ENCODE data around the gene NF1. TPM values are rescaled to one million over a fixed set of nuclear protein-coding genes. Genes with fewer than 3 reads are reported as not detected.
"Not testable (repeated sequence)": the region's sequence is repeated elsewhere in the genome, so short reads cannot be mapped to it uniquely, and the experiment has no call there.

NF1 gene
- total RNA-seq, 1 donor, result 21.9 TPM

- H3K27me3 ChIP-seq (ENCODE audit: insufficient read depth, low read length), result no peaks in the 10 kb centered on the region
- H3K4me1 ChIP-seq (ENCODE audit: insufficient read depth, low read length), result no peaks in the 10 kb centered on the region
- H3K9me3 ChIP-seq (ENCODE audit: low read depth, low read length), result no peaks in the 10 kb centered on the region
- no peak overlapping the region for H3K4me3 ChIP-seq (ENCODE audit: low read length)
Observed at GRCh38 chr17:31134576-31134975, 39.8 kb downstream of the NF1 start.

- no peaks in the 10 kb centered on the region for H3K4me1 ChIP-seq (ENCODE audit: insufficient read depth, low read length)
- no peaks in the 10 kb centered on the region for H3K9me3 ChIP-seq (ENCODE audit: low read depth, low read length)
- no peak overlapping the region for H3K4me3 ChIP-seq (ENCODE audit: low read length)
- no peaks in the 10 kb centered on the region for H3K27me3 ChIP-seq (ENCODE audit: insufficient read depth, low read length)
Observed at GRCh38 chr17:31136319-31136718, 41.5 kb downstream of the NF1 start.

GRCh38 chr17:31140111-31140510 lies 45.3 kb downstream of the NF1 start:
- H3K27me3 ChIP-seq (ENCODE audit: insufficient read depth, low read length), result no peaks in the 10 kb centered on the region
- no peaks in the 10 kb centered on the region for H3K4me1 ChIP-seq (ENCODE audit: insufficient read depth, low read length)
- H3K9me3 ChIP-seq (ENCODE audit: low read depth, low read length), result no peaks in the 10 kb centered on the region
- H3K4me3 ChIP-seq (ENCODE audit: low read length), result no peak overlapping the region

GRCh38 chr17:31144428-31144827 lies 49.7 kb downstream of the NF1 start:
- no peaks in the 10 kb centered on the region for H3K4me1 ChIP-seq (ENCODE audit: insufficient read depth, low read length)
- no peak overlapping the region for H3K4me3 ChIP-seq (ENCODE audit: low read length)
- H3K27me3 ChIP-seq (ENCODE audit: insufficient read depth, low read length), result no peaks in the 10 kb centered on the region
- no peaks in the 10 kb centered on the region for H3K9me3 ChIP-seq (ENCODE audit: low read depth, low read length)

- no peaks in the 10 kb centered on the region for H3K27me3 ChIP-seq (ENCODE audit: insufficient read depth, low read length)
- no peaks in the 10 kb centered on the region for H3K9me3 ChIP-seq (ENCODE audit: low read depth, low read length)
- no peaks in the 10 kb centered on the region for H3K4me1 ChIP-seq (ENCODE audit: insufficient read depth, low read length)
- H3K4me3 ChIP-seq (ENCODE audit: low read length), result no peak overlapping the region
Observed at GRCh38 chr17:31144836-31145235, 50.1 kb downstream of the NF1 start.

- no peak overlapping the region for H3K4me3 ChIP-seq (ENCODE audit: low read length)
- H3K4me1 ChIP-seq (ENCODE audit: insufficient read depth, low read length), result no peaks in the 10 kb centered on the region
- H3K27me3 ChIP-seq (ENCODE audit: insufficient read depth, low read length), result no peaks in the 10 kb centered on the region
- H3K9me3 ChIP-seq (ENCODE audit: low read depth, low read length), result no peaks in the 10 kb centered on the region
Observed at GRCh38 chr17:31147507-31148202, 52.9 kb downstream of the NF1 start.

GRCh38 chr17:31148205-31148604 lies 53.4 kb downstream of the NF1 start:
- no peak overlapping the region for H3K4me3 ChIP-seq (ENCODE audit: low read length)
- H3K27me3 ChIP-seq (ENCODE audit: insufficient read depth, low read length), result no peaks in the 10 kb centered on the region
- H3K4me1 ChIP-seq (ENCODE audit: insufficient read depth, low read length), result no peaks in the 10 kb centered on the region
- H3K9me3 ChIP-seq (ENCODE audit: low read depth, low read length), result no peaks in the 10 kb centered on the region

- Histone ChIP-seq H3K4me3 (ENCODE audit: low read length) (no peak overlapping the region), H3K4me1 (ENCODE audit: insufficient read depth, low read length) (no peaks in the 10 kb centered on the region), H3K27me3 (ENCODE audit: insufficient read depth, low read length) (no peaks in the 10 kb centered on the region), H3K9me3 (ENCODE audit: low read depth, low read length) (no peaks in the 10 kb centered on the region)
Observed at GRCh38 chr17:31152271-31152670, 57.5 kb downstream of the NF1 start.

- Histone ChIP-seq H3K9me3 (ENCODE audit: low read depth, low read length) (no peaks in the 10 kb centered on the region), H3K4me1 (ENCODE audit: insufficient read depth, low read length) (peaks cover 5% of the 10 kb centered on the region), H3K4me3 (ENCODE audit: low read length) (no peak overlapping the region), H3K27me3 (ENCODE audit: insufficient read depth, low read length) (no peaks in the 10 kb centered on the region)
Observed at GRCh38 chr17:31155208-31155810, 60.5 kb downstream of the NF1 start.

- Histone ChIP-seq H3K27me3 (ENCODE audit: insufficient read depth, low read length) (no peaks in the 10 kb centered on the region), H3K9me3 (ENCODE audit: low read depth, low read length) (no peaks in the 10 kb centered on the region), H3K4me3 (ENCODE audit: low read length) (no peak overlapping the region), H3K4me1 (ENCODE audit: insufficient read depth, low read length) (peaks cover 5% of the 10 kb centered on the region)
Observed at GRCh38 chr17:31156326-31156725, 61.5 kb downstream of the NF1 start.

GRCh38 chr17:31156864-31157263 lies 62.1 kb downstream of the NF1 start:
- H3K9me3 ChIP-seq (ENCODE audit: low read depth, low read length); H3K27me3 ChIP-seq (ENCODE audit: insufficient read depth, low read length); H3K4me3 ChIP-seq (ENCODE audit: low read length); H3K4me1 ChIP-seq (ENCODE audit: insufficient read depth, low read length): not testable (repeated sequence)

- Histone ChIP-seq H3K9me3 (ENCODE audit: low read depth, low read length) (no peaks in the 10 kb centered on the region), H3K27me3 (ENCODE audit: insufficient read depth, low read length) (no peaks in the 10 kb centered on the region), H3K4me1 (ENCODE audit: insufficient read depth, low read length) (peaks cover 5% of the 10 kb centered on the region), H3K4me3 (ENCODE audit: low read length) (no peak overlapping the region)
Observed at GRCh38 chr17:31158746-31159377, 64.1 kb downstream of the NF1 start.

- peaks cover 5% of the 10 kb centered on the region for H3K4me1 ChIP-seq (ENCODE audit: insufficient read depth, low read length)
- H3K9me3 ChIP-seq (ENCODE audit: low read depth, low read length), result no peaks in the 10 kb centered on the region
- no peaks in the 10 kb centered on the region for H3K27me3 ChIP-seq (ENCODE audit: insufficient read depth, low read length)
- no peak overlapping the region for H3K4me3 ChIP-seq (ENCODE audit: low read length)
Observed at GRCh38 chr17:31163091-31163781, 68.5 kb downstream of the NF1 start.

GRCh38 chr17:31167111-31167510 lies 72.3 kb downstream of the NF1 start:
- Histone ChIP-seq H3K4me3 (ENCODE audit: low read length) (no peak overlapping the region), H3K27me3 (ENCODE audit: insufficient read depth, low read length) (no peaks in the 10 kb centered on the region), H3K4me1 (ENCODE audit: insufficient read depth, low read length) (no peaks in the 10 kb centered on the region)

GRCh38 chr17:31171701-31172100 lies 76.9 kb downstream of the NF1 start:
- Histone ChIP-seq H3K4me1 (ENCODE audit: insufficient read depth, low read length) (no peaks in the 10 kb centered on the region), H3K4me3 (ENCODE audit: low read length) (no peak overlapping the region), H3K9me3 (ENCODE audit: low read depth, low read length) (no peaks in the 10 kb centered on the region), H3K27me3 (ENCODE audit: insufficient read depth, low read length) (no peaks in the 10 kb centered on the region)

More at GRCh38 chr17:31167111-31167510, 72.3 kb downstream of the NF1 start:
- no peaks in the 10 kb centered on the region for H3K9me3 ChIP-seq (ENCODE audit: low read depth, low read length)
